GM15510 (cell line): Measurements from ENCODE around the gene FREM1.

Experiments
- POLR2A ChIP-seq: IDR thresholded peaks from 3 replicates; pipeline ENCODE4 v1.6.1; 2011; ENCODE audit warnings: borderline replicate concordance; ENCODE audit not compliant: insufficient read length; ENCODE audit errors: extremely low read depth

FREM1 gene

DNA sequence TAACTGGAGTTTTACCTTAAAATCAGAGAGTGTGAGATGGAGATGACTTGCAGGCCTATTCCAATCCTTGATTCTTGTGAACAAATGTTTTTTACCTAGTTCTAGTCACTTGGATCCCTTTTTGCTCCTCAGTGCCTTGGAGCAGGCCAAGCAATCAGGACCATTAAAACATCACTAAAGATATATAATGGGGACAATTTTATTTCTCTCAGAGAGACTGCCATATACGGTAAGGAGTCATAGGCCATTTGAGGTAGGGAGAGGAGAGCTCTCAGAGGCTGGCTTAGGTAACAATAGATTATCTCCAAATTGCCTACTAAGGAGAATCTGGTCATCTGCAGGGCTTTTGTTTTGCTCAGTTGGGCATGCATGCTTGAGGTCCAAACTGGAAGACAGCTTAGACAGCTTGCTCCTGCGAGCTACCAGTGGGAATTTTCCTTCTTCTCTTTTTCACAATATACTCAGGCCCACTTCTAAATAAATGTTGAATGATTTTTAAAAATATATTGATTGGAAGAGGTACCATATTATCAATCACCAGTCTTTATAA is 44.0 kb downstream of the FREM1 start:
- TF ChIP-seq POLR2A = no peak

GRCh38 chr9:14864309-14864708 is 45.9 kb downstream of the FREM1 start:
- TF ChIP-seq POLR2A = no peak

GRCh38 chr9:14863402-14863801 is 46.8 kb downstream of the FREM1 start:
- no peak for TF ChIP-seq POLR2A

DNA sequence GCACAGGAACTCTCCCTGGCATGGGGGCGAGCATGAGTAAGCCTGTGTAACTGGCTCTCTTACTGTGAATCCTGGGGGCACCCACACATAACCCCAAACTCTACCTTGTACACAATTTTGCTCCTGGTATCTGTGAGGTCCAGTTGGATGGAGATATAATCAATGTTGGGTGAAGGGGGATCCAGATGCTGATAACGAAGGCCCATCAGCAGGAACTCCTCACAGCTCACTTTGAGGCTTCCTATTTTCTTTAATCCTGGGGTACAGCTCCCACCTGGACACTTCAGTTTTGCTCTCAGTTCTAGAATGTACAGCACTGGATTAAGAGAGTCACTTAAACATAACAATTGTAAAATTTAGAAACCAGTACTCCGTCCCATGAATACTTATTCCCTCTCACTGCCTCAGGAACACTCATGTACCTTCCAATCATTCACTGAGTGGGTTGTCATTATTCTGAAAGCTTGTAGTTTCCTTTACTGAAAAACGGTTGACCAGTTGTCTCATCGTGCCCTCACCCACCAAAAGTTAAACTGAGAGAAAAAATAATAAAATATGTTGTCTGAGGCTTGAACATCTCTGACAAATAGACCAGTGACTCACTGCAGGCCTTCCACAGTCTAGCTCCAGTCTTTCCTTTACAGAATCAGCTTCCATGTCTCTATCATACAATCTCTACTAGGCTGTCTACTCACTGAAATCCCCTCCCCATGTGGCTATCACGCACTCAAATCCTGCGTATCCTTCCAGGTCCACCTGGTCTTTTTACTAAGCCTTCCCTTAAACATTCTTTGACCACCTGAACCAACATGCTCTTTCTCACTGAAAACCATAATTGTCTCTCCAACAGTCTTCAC is 52.6 kb downstream of the FREM1 start:
- TF ChIP-seq POLR2A = no peak

DNA sequence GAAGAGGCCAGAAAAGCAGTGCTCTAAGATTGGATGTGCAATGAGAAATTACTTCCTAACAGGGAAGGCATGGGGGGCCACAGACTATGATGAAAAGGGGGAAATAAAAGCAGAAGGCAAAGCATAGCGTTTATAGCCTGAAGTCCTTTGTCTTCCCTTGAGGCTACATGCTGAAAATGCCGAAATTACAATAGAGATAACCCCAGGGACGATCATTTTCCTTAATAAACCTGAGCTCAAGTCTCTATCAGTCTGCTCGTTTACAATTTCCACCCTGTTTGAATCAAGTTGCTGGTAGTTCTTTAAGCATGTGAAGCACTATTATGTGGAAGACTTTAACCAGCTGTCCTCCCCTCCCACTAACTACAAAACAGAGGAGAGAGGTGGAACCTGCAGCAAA is 60.4 kb downstream of the FREM1 start:
- TF ChIP-seq POLR2A = no peak

DNA sequence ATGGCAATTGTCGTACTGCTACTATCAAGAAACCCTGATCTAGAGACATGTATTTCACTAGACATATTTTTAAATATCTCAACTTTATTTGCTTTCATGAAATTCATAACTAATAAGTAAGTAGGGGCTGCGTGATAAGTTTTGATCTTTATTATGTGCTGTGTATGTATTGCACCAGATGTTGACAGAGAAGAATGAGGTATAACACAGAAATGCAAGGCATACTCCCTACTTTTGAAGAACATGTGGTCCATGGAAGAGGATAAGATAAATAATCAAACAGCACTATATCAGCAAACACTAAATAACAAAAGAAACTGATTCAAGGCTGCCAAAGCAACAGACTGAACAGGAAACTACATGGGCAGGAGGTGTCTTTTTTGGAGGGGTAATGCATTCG is 60.9 kb downstream of the FREM1 start:
- no peak for TF ChIP-seq POLR2A

GRCh38 chr9:14846871-14847311 is 63.3 kb downstream of the FREM1 start:
- TF ChIP-seq POLR2A = no peak

DNA sequence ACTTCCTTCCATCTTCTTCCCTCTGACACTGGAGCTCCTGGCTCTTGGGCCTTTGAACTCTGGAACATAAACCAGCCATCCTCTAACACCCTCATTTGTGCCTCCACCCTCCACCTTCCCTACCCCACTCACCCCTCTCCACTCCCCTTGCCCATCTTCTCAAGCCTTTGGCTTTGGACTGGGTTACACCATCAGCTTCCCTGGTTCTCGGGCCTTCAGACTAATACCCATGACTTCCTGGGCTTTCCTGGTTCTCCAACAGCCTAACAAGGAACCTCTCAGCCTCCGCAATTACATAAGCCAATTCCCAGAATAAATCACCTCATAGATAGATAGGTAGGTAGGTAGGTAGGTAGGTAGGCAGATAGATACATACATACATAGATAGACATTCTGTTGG is 67.1 kb downstream of the FREM1 start:
- TF ChIP-seq POLR2A = no peak

- no peak for TF ChIP-seq POLR2A
These were observed 68.0 kb downstream of the FREM1 start for GRCh38 chr9:14842269-14842668.

- no peak for TF ChIP-seq POLR2A
These were observed 71.5 kb downstream of the FREM1 start for GRCh38 chr9:14838701-14839100.

DNA sequence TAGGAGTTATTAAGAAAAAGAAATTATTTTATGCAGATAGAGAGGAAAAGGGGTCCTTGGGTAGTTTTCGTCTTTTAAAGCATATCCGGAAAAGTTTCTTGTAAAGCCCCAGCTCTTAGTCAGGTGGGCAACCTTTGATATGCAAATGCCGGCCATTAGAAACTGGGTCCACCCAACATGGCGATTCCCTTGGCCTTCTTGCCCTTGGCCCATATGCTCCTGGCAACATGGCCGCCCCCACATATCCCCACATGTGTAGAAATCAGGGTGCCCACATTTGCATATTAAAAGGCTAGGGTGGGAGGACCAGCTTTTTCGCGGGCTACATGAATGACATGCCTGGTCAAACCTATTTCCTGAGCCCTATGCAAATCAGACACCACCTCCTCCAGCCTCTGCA is 73.3 kb downstream of the FREM1 start:
- no peak for TF ChIP-seq POLR2A

DNA sequence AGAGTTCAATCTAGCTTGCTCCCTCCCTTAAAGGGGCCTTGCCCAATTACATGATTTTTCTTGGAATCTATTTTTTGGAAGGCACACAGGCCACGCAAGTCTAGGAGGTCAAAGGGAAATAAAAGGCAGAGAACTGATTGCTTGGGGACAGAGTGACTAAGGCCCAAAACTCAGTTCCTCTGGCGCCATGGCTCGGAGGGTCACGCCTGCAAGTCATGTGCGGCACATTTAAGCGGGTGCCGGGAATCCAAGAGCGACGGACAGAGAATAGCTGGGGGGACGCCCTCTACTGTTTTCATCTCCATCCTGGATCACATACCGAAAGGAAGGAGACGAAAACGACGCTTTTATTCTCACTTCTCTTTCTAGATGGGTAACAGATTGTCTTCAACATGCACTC is 78.6 kb downstream of the FREM1 start:
- no peak for TF ChIP-seq POLR2A

- no peak for TF ChIP-seq POLR2A
These were observed 79.2 kb downstream of the FREM1 start for GRCh38 chr9:14831074-14831473.

GRCh38 chr9:14830057-14830456 is 80.2 kb downstream of the FREM1 start:
- TF ChIP-seq POLR2A = no peak

DNA sequence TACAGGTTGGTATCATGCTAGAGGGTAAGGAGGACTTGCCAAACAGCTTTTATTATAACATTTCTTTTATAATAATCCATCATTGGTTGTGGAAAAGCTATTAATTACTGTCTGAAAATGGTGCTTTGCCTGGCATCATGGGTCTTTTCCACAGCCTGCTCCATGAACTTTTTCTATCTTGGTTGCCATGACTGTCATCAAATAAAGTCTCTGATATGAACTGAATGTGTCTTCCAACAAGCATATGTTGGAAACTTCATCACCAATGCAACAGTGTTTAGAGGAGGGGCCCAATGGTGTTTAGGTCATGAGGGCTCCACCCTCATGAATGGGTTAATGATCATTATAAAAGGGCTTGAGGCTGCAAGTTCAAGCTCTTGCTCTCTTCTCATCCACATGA is 81.0 kb downstream of the FREM1 start:
- TF ChIP-seq POLR2A = no peak

GRCh38 chr9:14827805-14828204 is 82.4 kb downstream of the FREM1 start:
- TF ChIP-seq POLR2A = no peak

GRCh38 chr9:14824481-14824880 is 85.7 kb downstream of the FREM1 start:
- TF ChIP-seq POLR2A = no peak

DNA sequence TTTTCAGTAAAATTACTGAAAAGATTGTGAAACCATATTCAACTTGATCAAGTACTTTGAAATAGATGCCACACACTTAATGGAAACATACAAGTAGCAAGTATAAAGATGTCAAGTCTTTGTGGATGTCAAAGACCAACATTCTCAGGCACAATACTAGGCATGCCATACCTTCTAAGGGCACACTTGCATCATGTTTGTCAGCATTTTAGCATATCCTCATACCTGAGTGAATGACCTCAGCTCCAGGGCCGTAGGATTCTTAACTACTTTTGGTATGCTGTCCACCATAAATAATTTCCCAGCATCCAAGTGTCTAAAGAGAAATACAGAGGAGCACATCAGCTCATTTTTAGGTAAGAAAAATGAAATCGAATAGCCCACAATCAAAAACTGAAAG is 86.4 kb downstream of the FREM1 start:
- TF ChIP-seq POLR2A = no peak

DNA sequence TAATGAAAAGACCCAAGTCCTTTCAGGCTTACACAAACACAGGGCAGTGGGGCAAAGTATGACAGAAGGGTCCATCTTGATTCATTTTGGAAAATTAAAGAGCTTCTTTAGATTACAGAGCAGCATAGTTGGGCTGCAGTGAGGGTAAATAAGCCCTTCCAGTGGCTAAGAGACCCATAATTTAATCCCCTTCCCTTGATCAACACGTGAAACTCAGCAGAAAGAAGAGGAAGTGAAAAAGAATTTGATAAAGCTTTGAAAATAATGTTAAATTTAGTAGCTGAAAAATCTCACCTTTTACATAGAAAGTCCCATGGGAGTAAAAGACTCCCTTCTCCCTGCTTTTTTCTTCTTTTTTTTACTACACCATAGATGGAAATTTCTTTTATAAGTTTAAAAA is 87.6 kb downstream of the FREM1 start:
- TF ChIP-seq POLR2A = no peak
